GM18526 (cell line): ENCODE measurements around the gene ZMAT5.

ENCODE experiments used
- POLR2A ChIP-seq: IDR thresholded peaks from 3 replicates; pipeline ENCODE4 v1.6.1; 2011; ENCODE audit not compliant: insufficient read length; ENCODE audit errors: extremely low read depth

Gene ZMAT5

GRCh38 chr22:29729161-29729560 lies 37.6 kb downstream of the ZMAT5 start:
- TF ChIP-seq POLR2A: no peak

GRCh38 chr22:29727131-29727523 lies 39.7 kb downstream of the ZMAT5 start:
- no peak for TF ChIP-seq POLR2A

GRCh38 chr22:29726512-29727130 lies 40.2 kb downstream of the ZMAT5 start:
- TF ChIP-seq POLR2A: no peak

GRCh38 chr22:29726106-29726505 lies 40.7 kb downstream of the ZMAT5 start:
- TF ChIP-seq POLR2A: no peak

DNA sequence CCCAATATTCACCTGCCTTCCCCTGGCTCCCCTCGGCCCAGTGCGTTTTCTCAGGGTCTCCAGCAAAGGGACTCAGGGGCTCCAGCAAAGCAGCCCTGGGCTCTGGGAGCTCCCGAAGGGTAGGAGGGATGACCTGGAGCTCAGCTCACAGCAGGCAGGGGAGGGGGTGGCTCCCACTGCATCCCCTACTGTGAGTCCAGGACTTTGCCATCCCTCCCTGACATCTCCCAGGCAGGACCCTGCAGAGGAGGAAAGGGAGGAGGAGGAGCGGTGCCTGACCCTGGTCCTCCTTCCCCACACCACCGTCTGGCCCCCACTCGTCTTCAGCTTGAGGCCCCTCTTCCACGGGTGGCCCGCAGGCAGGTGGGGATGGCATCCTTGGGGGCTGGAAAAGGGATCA lies 42.0 kb downstream of the ZMAT5 start:
- no peak for TF ChIP-seq POLR2A

DNA sequence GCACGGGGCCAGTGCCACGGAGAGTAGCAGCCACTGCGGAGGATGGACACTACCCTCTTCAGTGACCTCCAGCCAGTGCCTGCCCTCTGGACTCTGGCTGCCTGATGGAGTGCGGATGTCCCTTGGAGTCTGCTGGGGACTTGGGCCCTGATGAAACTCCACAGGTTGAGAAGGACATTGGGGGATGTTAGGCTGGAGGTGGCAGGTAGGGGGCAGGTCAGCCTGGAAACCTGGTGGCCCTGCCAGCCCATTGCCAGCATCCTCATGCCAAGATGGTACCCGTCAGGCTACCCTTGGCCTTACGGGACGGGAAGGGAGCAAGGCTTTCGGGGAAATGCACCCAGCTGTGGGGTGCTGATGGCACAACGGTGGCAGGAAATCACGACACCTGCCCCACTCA lies 43.0 kb downstream of the ZMAT5 start:
- no peak for TF ChIP-seq POLR2A

- no peak for TF ChIP-seq POLR2A
Observed at GRCh38 chr22:29722587-29722986, 44.2 kb downstream of the ZMAT5 start.

DNA sequence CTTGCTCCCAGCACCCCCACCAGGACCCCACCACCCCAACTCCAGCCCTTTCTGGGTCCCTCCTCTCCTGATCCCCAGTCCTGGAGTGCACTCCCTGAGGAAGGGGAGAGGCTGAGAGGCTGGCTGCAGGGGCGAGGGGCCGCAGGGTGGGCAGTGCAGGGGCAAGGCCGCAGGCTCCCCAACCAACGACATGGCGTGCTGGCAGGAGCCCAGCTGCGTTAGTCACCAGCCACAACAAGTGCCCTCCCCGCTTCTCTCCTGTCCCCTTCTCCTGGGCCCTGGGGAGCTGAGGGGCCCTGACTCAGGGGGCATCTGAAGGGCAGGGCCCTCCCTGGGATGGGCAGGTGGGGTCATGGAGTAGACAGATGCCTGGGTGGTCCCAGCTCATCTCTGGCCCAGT lies 44.7 kb downstream of the ZMAT5 start:
- no peak for TF ChIP-seq POLR2A

- no peak for TF ChIP-seq POLR2A
Observed at GRCh38 chr22:29720811-29721323, 45.9 kb downstream of the ZMAT5 start.

DNA sequence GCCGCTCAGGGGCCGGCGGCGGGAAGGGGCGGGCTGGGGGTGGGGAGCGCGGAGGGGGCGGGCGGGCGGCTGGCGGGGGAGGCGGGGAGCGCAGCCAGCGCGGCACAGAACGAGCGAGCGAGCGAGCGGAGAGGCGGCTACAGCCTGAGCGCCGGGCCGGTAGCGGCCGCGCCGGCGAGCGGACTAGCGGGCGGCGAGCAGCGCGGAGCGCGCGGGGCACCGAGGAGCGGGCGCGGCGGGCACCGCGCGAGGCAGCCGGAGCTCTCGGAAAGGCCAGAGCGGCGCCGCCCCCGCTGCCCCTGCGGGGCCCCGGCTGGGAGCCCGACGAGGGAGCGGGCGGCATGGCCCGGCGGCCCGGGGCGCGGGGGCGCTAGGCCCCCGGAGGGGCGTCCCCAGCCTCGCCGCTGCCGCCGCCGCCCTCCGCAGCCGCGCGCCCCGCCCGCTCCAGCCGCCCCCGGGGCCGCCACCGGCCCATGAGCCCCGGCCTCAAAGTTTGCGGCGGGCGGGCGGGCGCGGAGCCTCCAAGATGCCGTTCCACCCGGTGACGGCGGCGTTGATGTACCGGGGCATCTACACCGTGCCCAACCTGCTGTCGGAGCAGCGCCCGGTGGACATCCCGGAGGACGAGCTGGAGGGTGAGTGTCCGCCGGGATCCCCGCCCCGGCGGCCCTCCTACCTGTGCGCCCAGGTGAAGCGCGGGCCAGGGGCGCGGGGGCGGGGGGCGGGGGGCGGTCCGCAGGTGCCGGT lies 46.7 kb downstream of the ZMAT5 start, which contains the start of gene CABP7:
CABP7 (plus strand) TSS at position 105 of the 747 bp plus-strand sequence; CDS start at position 527, 422 bp downstream.
- no peak for TF ChIP-seq POLR2A

DNA sequence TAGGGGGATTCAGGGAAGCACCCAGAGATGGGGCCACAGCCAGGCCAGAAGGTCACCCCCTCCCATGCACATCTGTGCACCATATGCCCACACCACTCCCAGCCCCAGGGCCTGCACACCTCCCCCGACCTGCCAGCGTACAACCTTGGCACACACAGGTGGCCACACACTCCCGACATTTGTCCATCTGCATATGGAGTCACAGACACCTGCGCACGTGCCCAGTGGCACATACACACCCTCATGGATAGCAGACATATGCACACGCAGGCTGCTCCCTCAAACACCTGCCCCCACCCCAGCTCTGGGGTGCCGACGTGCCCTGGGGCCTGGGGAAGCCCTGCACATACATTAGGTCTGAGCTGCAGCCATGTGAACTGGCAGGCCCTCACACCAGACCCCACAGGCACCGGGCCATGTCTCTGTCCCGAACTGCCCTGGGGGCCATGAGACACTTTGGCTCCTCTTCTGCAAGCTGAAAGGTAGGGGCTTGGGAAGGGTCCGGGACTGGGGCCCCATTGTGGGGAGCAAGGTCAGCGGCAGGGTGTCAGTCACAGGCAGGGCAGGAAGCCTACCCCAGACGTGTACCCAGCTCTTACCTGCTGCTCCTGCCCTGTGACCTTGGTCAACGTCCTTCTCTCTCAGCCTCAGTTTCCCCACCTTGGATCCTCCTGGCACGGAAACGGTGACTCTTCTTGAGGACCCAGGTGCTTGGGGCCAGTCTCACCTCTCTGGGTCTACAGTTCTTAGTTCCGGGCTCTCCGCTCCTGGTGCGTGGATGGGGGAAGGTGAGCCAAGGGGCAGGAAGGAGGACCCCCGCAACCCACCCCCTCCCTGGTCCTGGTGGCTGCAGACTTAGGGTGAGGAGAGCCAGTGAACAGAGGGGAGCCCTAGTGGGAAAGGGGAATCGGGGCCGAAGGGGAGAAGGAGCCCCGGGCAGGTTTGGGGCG lies 47.6 kb downstream of the ZMAT5 start:
- no peak for TF ChIP-seq POLR2A

- TF ChIP-seq POLR2A: no peak
Observed at GRCh38 chr22:29717789-29718188, 49.0 kb downstream of the ZMAT5 start.

- no peak for TF ChIP-seq POLR2A
Observed at GRCh38 chr22:29716814-29717545, 49.8 kb downstream of the ZMAT5 start.

DNA sequence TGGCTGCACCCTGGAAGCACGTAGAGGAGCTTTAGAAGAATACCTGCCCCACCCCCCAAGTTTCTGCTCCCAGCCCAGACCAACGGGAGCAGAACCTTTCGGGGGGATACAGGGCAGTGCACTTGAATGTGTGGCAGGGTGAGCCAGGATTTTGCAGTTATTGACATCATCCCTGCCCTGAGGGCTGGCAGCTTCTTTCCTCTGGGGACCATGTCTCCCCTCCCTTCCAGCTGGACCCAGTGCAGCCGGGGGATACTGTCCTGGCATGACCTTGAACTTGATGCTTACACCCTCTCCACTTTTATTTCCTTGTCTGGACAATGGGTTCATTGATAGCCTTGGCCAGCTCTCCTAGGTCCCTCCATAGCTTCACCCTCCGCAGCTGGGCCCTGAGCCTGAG lies 51.1 kb downstream of the ZMAT5 start:
- no peak for TF ChIP-seq POLR2A

- TF ChIP-seq POLR2A: no peak
Observed at GRCh38 chr22:29715240-29715639, 51.6 kb downstream of the ZMAT5 start.
